NCI-H510A (cell line): ENCODE data around the gene ART3.

ENCODE experiments used
- DNase-seq: peaks from one replicate; lab custom pipeline; 2025; lab: John Stamatoyannopoulos, UW

ART3 gene

GRCh38 chr4:76072760-76073159 is 1.7 kb upstream of the ART3 start:
- DNase-seq = no peak

GRCh38 chr4:76074993-76075600 is 588 bp downstream of the ART3 start:
- no peak for DNase-seq

GRCh38 chr4:76078033-76078613 is 3.6 kb downstream of the ART3 start:
- no peak for DNase-seq

GRCh38 chr4:76083386-76083988 is 9.0 kb downstream of the ART3 start:
- no peak for DNase-seq

- DNase-seq = no peak
These were observed 10.0 kb downstream of the ART3 start for GRCh38 chr4:76084542-76084941.

GRCh38 chr4:76087007-76087769 is 12.7 kb downstream of the ART3 start:
- DNase-seq = peak; percentile 13

- DNase-seq = no peak
These were observed 14.2 kb downstream of the ART3 start for GRCh38 chr4:76088719-76089118.

GRCh38 chr4:76090241-76090691 is 15.8 kb downstream of the ART3 start:
- DNase-seq = no peak

- no peak for DNase-seq
These were observed 16.5 kb downstream of the ART3 start for GRCh38 chr4:76091052-76091451.

GRCh38 chr4:76095568-76095967 is 21.1 kb downstream of the ART3 start:
- no peak for DNase-seq

- DNase-seq = no peak
These were observed 21.6 kb downstream of the ART3 start for GRCh38 chr4:76096076-76096475.

GRCh38 chr4:76105652-76106051 is 31.1 kb downstream of the ART3 start:
- no peak for DNase-seq

GRCh38 chr4:76106442-76106841 is 31.9 kb downstream of the ART3 start:
- no peak for DNase-seq

GRCh38 chr4:76108467-76109181 is 34.1 kb downstream of the ART3 start:
- DNase-seq = no peak

- DNase-seq = no peak
These were observed 42.3 kb downstream of the ART3 start for GRCh38 chr4:76116821-76117220.

- DNase-seq = no peak
These were observed 43.0 kb downstream of the ART3 start for GRCh38 chr4:76117536-76117935.

- DNase-seq = no peak
These were observed 45.7 kb downstream of the ART3 start for GRCh38 chr4:76120199-76120598.

- DNase-seq = no peak
These were observed 51.3 kb downstream of the ART3 start for GRCh38 chr4:76125816-76126215.

- no peak for DNase-seq
These were observed 53.2 kb downstream of the ART3 start for GRCh38 chr4:76127754-76128153.

GRCh38 chr4:76141241-76141640 is 66.7 kb downstream of the ART3 start:
- DNase-seq = no peak

- DNase-seq = no peak
These were observed 70.0 kb downstream of the ART3 start for GRCh38 chr4:76144546-76144945.

- DNase-seq = peak; percentile 80
These were observed 73.1 kb downstream of the ART3 start for GRCh38 chr4:76147454-76148141.
